Lower lobe of right lung (tissue), 2 donors: ENCODE measurements around the gene PPM1H. TPM values are rescaled to one million over a fixed set of nuclear protein-coding genes. Genes with fewer than 3 reads are reported as not detected.

Experiments used
- ATAC-seq, 2 donors: fragments of 200-7000 bp; cut with Tn5 transposase; one replicate each; pipeline ENCODE4 v1.9.1; 2020 to 2022; ENCODE audit warnings: mild to moderate bottlenecking in 2 of 2, moderate library complexity in 2 of 2
- DNase-seq: peaks from one replicate; pipeline ENCODE4 v3.0.0-alpha.2; 2020
- H3K27ac ChIP-seq: fragments of 200-600 bp; one replicate; pipeline ENCODE4 v1.8.0; 2022
- H3K27me3 ChIP-seq: fragments of 200-600 bp; one replicate; pipeline ENCODE4 v1.8.0; 2022; ENCODE audit warnings: low read depth
- H3K36me3 ChIP-seq: fragments of 200-600 bp; one replicate; pipeline ENCODE4 v1.8.0; 2022; ENCODE audit warnings: mild to moderate bottlenecking
- H3K4me1 ChIP-seq: fragments of 200-600 bp; one replicate; pipeline ENCODE4 v1.8.0; 2022
- H3K4me3 ChIP-seq: fragments of 200-600 bp; one replicate; pipeline ENCODE4 v1.8.0; 2022; ENCODE audit warnings: mild to moderate bottlenecking
- H3K9me3 ChIP-seq: fragments of 200-600 bp; one replicate; pipeline ENCODE4 v1.8.0; 2022
- intact Hi-C: fragments of 100-400 bp; cut with DNase I; formaldehyde crosslinking; loops from one replicate; pipeline ENCODE4 v1.11.0; 2022
- total RNA-seq: library from RNA; stranded (reverse); fragmentation: NEBNext Ultra II Directional; extraction: Animal tissue kit (Norgen Biotek cat#: 25700); gene quantifications from one replicate; pipeline ENCODE4 v1.2.1, GENCODE V29; 2021
- TF ChIP-seq, protein P1 (sequence below): fragments of 200-600 bp; IDR thresholded peaks from one replicate; pipeline ENCODE4 v1.8.0; 2022; ENCODE audit warnings: antibody characterized with exemption, mild to moderate bottlenecking
- donor health status: DM: no; HTN: yes; CAD: no; lungs with severe emphysema.

The PPM1H gene
- total RNA-seq, 1 donor from 2014 or later: 6.8 TPM

DNA sequence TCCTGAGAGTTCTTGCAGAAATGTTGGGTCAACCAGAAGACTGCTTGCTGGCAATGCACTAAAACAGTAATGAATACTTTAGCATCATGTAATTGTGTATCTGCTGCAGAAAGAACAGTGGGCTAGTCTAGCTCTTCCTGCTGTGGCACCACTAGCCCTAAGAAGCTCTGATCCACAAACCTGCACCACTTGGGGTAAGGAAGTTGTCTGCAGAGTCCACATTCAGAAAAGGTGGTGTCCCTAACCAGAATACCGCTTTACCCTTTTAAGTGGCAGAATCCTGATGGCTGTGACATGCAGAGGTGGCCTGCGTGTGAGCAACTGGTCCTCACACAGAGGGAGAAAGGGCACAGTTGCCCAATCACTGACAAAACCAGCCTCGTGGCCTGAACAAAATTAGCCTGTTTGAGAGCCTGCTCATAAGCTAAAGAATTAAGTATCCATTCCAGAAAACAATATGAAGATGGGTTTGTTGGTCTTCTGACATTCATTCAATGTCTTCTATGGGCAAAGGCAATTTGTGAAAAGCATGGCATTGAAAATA lies 165.8 kb downstream of the PPM1H start:
- intact Hi-C loops: no loop called here
- TF ChIP-seq, protein P1, sequence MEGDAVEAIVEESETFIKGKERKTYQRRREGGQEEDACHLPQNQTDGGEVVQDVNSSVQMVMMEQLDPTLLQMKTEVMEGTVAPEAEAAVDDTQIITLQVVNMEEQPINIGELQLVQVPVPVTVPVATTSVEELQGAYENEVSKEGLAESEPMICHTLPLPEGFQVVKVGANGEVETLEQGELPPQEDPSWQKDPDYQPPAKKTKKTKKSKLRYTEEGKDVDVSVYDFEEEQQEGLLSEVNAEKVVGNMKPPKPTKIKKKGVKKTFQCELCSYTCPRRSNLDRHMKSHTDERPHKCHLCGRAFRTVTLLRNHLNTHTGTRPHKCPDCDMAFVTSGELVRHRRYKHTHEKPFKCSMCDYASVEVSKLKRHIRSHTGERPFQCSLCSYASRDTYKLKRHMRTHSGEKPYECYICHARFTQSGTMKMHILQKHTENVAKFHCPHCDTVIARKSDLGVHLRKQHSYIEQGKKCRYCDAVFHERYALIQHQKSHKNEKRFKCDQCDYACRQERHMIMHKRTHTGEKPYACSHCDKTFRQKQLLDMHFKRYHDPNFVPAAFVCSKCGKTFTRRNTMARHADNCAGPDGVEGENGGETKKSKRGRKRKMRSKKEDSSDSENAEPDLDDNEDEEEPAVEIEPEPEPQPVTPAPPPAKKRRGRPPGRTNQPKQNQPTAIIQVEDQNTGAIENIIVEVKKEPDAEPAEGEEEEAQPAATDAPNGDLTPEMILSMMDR: no peak
- Histone ChIP-seq H3K27me3 (no peaks in the 10 kb centered on the region), H3K9me3 (no peaks in the 10 kb centered on the region), H3K4me1 (no peaks in the 10 kb centered on the region), H3K4me3 (no peak overlapping the region), H3K27ac (no peak overlapping the region), H3K36me3 (no peaks in the 10 kb centered on the region)
- no peak for ATAC-seq
- no peak for DNase-seq

GRCh38 chr12:62767946-62768345 lies 167.0 kb downstream of the PPM1H start:
- Histone ChIP-seq H3K36me3 (no peaks in the 10 kb centered on the region), H3K27ac (no peak overlapping the region), H3K4me3 (no peak overlapping the region), H3K9me3 (no peaks in the 10 kb centered on the region), H3K27me3 (no peaks in the 10 kb centered on the region), H3K4me1 (no peaks in the 10 kb centered on the region)
- intact Hi-C loops: no loop called here
- TF ChIP-seq, protein P1: no peak
- ATAC-seq: no peak
- DNase-seq: no peak

- Histone ChIP-seq H3K27ac (no peak overlapping the region), H3K4me3 (no peak overlapping the region), H3K9me3 (no peaks in the 10 kb centered on the region), H3K4me1 (no peaks in the 10 kb centered on the region), H3K27me3 (no peaks in the 10 kb centered on the region), H3K36me3 (no peaks in the 10 kb centered on the region)
- no peak for ATAC-seq
- intact Hi-C loops: no loop called here
- DNase-seq: no peak
- TF ChIP-seq, protein P1: no peak
Observed at GRCh38 chr12:62767496-62767895, 167.5 kb downstream of the PPM1H start.

DNA sequence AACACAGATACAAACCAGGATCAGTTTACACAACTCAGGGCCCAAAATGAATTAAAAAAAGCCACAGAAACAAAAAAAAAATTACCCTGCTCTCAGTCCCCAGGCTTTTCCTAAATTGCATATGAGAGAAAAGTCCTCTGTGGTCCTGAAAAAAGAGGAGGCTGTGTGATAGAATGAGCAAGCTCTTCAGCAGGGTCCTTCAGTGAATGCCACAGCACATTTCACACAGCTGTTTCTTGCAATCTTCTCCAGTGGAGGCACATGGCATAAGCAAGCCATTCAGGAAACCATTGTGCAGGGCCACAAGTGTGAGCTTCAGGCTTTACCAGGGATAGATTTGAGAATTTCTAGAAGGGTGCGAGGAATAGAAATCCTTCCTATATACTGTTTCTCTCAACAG lies 168.5 kb downstream of the PPM1H start:
- intact Hi-C loops: no loop called here
- TF ChIP-seq, protein P1: no peak
- Histone ChIP-seq H3K36me3 (no peaks in the 10 kb centered on the region), H3K4me3 (no peak overlapping the region), H3K9me3 (no peaks in the 10 kb centered on the region), H3K27me3 (no peaks in the 10 kb centered on the region), H3K27ac (no peak overlapping the region), H3K4me1 (peaks cover 1% of the 10 kb centered on the region)
- DNase-seq: no peak
- no peak for ATAC-seq

- no peak overlapping the region for H3K27ac ChIP-seq
- H3K4me1 ChIP-seq: peaks cover 13% of the 10 kb centered on the region
- H3K36me3 ChIP-seq: no peaks in the 10 kb centered on the region
- DNase-seq: no peak
- intact Hi-C loops: no loop called here
- H3K9me3 ChIP-seq: no peaks in the 10 kb centered on the region
- TF ChIP-seq, protein P1: no peak
- no peak overlapping the region for H3K4me3 ChIP-seq
- no peaks in the 10 kb centered on the region for H3K27me3 ChIP-seq
- ATAC-seq: no peak
Observed at GRCh38 chr12:62763861-62764645, 170.9 kb downstream of the PPM1H start.
